IPS-NIHi11 (cell line): Measurements from ENCODE around the gene TMEM165.

Source experiments
- DNase-seq: peaks from one replicate; pipeline ENCODE4 v3.0.0; 2012; ENCODE audit warnings: mixed read lengths, low spot score

TMEM165 gene

DNA sequence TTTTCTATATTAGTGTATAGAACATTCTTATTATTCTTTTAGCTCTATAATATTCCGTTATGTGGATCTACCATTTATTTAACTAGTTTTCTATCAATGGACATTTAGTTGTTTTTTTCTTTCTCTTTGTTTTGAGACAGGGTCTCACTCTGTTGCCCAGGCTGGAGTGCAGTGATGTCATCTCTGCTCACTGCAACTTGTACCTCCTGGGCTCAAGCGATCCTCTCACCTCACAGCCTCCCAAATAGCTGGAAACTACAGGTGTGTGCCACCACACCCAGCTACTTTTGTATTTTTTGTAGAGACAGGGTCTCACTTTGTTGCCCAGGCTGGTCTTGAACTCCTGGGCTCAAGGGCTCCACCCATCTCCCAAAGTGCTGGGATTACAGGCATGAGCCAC is 10.8 kb downstream of the TMEM165 start:
- no peak for DNase-seq

DNA sequence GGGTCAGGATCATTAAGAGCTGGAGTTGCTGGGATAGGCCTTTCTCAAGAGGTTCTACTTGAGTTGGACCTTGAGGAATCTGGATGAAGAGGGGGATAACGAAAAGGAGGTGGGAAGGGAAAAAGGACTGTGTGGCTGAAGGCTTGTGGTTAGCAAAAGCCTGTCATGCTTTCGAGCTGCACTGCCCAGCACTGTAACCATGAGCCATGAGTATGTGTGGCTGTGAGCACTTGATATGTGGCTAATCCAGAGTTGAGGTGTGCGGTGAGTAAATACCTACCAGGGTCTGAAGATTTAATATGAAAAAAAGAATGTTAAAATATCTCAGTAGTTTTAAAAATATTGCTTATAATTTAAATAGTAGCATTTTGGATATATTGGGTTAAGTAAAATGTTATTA is 11.4 kb downstream of the TMEM165 start:
- no peak for DNase-seq

DNA sequence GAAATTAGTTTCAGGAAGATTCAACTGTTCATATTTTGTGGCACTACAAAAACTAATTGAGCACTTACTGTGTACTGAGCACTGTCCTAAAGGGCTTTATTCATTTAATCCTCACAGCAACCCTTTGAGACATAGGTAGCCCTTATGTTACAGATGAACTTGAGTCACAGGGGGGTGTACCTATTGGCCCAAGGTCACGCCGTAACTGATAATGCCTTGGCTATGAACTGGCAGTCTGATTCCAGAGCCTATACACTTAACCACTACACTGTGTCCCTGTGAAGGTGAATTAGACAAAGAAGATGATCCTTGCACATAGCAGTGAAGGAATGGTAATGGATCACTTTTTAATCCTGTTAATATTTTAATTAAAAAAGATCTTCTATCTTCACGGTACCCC is 12.0 kb downstream of the TMEM165 start:
- no peak for DNase-seq

DNA sequence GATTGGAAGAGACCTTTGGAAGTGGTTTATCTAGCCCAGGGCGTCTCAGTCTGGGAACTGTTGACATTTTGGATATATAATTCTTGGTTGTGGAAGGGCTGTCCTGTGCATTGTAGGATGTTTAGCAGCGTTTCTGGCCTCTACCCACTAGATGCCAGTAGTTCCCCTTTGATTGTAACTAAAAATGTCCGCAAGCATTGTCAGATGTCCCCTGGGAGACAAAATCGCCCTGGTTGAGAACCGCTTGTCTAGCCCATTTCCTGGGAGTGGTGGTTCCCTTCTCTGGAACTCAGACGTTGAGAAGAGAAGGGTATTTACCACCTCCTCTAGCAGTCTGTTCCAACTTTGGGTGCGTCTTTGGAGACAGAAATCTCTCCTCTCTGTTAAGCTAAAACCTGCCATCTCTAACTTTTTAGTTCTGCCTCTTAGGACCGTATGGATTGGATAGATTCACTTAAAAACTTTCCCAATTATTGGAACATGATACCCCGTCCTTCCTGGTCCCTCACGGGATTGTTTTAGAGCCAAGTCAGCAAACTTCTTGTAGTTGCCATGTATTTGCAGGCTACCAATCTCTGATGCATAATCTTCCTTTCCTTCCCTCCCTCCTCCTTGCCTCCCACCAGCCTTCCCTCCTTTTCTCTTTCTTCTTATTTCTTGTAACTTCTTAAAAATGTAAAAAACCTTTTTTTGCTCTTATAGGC is 13.9 kb downstream of the TMEM165 start:
- DNase-seq = no peak

DNA sequence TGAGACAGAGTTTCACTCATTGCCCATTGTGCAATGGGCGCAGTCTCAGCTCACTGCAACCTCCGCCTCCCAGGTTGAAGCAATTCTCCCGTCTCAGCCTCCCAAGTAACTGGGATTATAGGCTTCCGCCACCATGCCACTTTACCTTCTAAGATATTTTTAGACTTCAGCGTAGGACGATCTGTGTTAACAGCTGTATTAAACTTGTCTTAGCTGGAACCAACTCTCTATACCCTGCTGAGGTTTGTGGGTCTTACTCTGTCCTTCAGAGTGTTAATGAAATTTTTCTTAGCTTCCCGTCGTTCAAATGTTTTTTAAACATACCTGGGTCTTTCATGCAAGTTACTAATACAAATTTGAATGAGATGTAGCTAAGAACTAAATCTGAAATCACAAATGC is 14.7 kb downstream of the TMEM165 start:
- no peak for DNase-seq

DNA sequence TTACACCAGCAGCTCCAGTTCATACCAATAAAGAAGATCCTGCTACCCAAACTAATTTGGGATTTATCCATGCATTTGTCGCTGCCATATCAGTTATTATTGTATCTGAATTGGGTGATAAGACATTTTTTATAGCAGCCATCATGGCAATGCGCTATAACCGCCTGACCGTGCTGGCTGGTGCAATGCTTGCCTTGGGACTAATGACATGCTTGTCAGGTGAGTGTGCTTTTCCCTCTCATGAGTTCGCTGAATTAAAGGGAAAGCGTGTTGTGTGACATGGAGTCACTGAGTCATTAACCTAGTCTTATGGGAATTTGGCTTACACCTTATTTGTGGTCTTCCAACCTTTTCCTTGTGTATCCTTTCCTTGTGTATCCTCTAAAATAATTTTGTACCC is 15.9 kb downstream of the TMEM165 start:
- DNase-seq = no peak

DNA sequence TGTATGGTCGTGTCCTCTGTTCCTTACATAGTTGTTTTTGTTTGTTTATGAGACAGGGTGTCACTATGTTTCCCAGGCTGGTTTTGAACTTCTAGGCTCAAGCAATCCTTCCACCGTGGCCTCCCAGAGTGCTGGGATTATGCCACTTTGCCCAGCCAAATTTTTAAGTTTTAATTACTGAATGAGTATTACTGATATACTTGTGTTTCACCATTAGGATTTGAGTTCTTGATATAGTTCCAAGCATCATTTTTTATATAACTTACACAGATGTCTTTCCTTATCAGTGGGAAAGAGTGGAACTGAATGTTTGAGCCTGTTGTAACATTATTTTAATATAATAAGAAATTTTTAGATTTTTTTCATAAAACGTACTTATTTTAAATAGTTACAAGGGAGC is 20.4 kb downstream of the TMEM165 start:
- DNase-seq = no peak

DNA sequence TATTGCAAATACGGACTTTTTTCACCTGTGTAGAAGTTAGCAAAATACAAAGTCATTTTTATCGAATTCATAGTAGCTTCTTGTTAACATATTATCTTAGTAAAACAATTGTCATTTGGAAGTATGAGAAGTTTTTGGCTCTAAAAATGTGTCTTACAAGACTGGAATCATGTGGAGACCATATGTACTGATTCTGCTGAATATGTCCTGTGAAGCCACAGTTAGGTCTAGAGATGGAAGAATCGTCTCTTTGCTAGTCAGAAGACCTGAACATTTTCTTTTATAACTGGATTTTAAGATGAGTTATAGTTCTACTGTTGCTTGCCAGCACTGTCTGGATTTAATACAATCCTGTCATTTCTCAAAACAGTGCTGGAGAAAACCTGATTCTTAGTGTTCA is 29.0 kb downstream of the TMEM165 start:
- DNase-seq = no peak

DNA sequence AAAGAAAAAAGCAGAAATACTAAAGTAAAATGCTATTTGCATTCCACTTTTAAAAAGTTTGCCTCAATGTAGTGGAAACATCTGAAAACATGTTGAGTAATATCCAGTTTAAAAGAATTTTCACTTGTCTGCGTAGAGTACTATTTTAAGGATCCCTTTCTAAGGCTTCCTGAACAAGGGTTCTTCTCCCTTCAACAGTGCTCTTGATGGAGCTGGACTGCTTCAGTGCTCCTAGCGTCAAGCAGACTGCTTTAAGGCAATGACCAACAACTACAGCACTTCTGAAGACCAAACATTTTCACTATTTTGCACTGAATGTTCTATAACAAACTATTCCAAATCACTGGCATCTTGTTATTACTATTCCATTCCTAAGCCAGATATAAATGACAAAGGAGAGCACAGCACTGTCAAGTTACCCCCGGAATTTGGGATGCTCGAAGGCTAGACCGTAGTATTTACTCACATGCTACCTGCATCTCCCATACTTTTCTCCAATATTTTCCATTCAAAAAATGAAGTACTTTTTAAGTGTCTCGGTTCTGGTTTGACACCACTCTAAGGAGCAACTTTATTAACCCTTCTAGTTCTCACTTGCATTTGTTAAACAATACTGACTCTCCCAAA is 36.1 kb downstream of the TMEM165 start:
- DNase-seq = peak; percentile 10

DNA sequence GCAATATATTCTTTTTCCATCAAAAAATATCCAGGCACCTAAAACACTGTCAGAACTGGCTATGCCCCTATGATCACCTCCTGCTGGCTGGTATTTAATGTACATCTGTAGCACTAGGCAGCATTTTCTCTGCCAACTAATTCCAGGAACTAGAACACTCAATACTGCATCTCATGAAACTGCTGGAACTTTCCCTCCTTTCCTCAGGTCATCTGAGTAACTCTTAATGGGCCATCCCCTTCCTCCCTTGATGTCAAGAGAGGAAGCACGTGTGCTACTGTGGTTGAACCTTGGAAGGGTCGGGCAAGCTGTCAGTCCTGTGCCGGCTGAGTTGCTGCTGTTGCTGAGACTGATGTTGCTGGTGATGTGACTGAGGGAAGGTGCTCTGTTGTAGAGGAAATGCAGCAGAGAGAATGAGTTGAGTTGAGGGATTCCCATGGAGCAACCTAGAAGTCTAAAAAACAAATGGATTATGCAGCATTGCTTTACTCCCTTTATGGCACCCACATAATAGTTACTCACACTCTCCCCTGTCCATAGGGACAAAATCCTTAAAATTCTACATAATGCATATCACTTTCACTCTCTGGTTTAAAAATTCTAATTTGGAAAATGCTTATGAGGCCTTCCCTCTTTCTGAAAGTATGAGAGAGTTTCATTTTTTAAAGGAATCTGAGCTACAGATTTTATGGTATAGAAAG is 39.5 kb downstream of the TMEM165 start:
- no peak for DNase-seq

DNA sequence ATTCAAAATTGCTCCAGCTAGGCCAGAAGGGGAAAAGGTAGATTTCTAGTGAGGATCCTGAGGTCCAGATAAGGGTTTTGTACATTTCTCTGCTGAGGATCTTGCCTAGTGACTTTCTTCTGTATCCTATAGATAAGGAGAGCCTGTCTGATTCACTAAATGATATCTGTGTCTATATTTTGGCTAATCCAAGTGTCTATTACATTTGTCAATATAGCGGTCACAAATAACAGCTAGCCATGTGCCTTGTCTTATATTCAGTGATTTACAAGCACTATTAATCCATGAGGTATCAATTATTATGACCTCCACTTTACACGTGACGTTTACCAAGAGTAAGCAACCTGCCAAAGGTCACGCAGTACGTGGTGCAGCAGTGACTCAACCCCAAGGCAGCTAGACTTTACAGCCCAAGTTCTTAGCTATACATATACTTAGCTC is 41.6 kb downstream of the TMEM165 start:
- DNase-seq = no peak

DNA sequence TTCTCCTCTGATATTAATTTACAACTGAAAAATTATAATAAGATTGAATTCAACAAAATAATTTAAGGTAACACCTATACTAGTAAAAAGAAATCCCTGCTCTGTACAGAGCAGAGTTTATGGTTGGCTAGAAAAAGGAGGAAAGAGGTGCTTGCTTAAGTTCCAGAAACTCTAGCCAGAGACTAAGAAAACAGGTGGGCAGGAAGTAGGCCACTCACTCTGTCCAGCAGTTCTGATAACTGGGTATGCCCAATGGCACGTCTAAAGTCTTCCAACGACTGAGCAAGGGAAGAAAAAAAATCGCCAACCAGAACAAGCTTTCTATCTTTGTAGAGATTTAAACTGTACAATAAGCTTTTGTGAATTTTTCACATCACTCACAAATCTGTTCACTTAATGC is 42.1 kb downstream of the TMEM165 start:
- DNase-seq = no peak

DNA sequence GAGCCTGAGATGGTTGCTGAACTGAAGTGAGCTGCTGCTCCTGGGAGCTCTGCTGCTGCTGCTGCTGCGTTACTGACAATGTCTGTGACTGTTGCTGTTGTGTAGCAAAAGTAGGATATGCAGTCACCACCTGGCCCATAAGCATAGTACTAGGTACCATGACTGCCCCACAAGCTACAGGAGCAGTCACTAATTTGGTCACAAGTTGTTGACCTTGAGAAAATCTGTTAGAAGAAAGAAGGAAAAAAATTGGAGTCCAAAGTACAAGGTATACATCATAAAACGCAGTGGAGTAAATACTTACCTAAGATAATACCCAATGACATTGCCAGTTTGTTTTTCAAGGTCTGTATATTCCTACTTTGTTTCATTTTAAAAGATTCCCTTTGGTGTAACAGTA is 42.6 kb downstream of the TMEM165 start:
- DNase-seq = no peak

DNA sequence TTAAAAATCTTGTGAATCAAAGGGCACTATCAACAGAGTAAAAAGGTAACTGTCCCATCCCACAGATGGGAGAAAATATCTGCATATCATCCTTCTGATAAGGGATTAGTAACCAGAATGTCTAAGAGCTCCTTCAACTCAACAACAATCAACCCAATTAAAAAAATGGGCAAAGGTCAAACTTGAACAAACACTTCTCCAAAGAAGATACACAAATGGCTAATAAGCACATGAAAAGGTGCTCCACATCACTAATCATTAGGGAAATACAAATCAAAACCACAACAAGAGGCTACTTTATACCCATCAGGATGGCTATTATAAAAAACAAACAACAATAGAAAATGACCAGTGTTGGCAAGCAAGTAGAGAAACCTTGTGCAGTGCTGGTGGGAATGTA is 43.3 kb downstream of the TMEM165 start:
- DNase-seq = no peak

DNA sequence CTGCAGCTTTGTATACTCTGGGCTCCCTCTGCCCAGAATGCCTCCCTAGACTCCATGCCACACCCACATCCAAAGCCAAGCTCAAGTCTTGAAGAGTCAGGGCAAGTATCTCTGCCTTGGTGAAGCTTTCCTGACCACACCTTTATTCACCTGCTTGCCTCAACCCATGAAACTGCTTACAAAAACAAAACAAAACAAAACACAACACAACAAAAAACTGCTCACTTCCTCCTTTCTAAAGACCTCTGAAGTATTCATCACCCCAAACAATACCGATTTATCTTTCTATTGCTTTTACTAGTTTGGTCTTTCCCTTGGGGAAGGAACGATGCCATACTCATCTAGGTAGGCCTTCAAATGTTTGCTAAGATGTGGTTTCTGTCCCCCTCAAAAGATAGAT is 45.0 kb downstream of the TMEM165 start:
- no peak for DNase-seq

DNA sequence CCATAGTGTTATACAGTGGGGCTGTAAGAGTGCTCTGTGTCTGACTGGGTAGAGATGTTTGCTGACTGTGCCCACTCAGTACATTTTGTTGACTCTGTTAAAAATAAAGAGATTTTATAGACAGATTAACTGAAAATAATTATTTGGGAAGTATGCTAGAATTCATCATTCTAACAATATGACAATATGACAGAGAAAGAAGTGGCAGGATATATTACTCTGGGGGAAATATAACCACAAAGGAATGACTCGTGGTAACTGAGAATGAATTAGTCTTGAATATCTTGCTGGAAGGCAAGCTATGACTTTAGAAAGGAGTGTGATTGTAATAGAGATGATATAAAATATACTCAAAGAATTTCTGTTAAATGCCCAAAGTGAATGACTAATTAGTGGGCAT is 46.8 kb downstream of the TMEM165 start:
- no peak for DNase-seq

DNA sequence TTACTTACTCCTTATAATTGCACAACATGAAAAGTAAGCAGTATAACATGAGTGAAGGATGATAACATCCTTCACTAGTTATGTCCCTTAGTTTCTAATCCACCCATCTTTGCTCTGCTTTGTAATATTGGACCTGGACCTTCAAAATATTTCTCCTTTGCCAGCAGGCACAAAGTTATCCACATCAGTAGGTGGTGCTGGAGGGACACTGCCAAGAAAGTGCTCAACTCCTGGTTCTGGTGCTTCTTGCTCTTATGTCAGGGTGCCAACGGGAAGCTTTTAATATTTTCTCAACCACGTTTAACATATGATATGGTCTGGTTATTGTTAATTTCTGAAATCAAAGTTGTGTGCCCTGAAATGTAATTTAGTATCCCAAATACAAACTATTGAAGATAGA is 49.1 kb downstream of the TMEM165 start:
- no peak for DNase-seq

DNA sequence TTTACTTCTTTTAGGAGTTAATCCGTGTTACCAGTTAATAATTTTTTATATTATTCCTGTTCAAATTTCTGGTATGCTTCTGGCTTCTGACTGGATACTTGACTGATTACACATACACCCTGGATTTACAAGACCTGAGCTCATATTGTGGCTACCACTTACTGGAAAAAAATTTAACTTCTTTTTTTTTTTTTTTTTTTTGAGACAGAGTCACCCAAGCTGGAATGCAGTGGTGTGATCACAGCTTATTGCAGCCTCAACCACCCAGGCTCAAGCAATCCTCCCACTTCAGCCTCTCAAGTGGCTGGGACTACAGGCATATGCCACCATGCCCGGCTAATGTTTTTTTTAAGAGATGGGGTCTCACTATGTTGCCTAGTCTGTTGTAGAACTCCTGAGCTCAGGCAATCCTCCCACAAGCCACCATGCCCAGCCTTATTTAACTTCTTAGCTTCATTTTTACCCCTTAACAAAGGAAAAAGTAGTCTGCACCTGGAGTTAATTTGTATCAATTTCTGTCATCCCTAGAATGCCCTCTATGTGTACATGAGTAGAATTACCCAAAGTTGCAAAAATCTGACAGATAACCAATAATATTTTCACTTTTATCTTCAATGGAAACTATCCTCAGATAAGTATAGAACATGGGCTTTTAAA is 50.3 kb downstream of the TMEM165 start:
- DNase-seq = no peak

DNA sequence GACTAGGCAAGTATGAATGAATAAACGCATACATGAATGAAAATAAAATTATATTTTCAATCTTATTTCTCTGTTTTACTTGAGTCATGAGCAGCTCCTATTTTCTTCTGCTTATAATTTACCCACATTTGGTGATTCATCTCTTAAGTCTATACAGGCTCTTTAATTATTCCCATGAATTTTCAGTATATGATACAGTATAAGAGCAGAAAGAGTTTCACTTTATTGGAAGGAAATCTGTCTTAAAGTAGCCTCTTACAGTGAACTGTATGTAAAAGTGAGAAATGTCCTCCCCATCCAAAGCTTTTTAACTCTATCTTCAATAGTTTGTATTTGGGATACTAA is 50.8 kb downstream of the TMEM165 start:
- DNase-seq = no peak

DNA sequence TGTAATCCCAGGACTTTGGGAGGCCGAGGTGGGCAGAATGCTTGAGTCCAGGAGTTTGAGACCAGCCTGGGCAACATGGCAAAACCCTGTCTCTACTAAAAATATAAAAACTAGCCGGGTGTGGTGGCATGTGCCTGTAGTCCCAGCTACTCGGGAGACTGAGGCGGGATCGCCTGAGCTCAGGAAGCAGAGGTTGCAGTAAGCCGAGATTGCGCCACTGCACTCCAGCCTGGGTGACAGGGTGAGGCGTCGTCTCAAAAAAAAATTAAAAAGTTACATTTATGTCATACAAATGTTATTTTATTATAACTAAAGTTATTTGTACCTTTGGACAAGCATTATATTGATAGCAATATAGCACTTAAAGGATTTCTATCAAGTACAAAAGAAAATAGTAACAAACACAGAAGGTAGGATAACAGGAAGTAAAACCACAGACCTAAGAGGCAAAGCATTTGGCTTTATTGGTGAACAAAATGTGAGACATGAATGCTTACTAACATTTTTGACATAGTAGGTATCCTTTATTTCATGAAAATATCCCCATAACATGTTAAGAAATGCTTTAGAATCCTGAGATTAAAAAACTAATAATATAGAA is 51.5 kb downstream of the TMEM165 start:
- no peak for DNase-seq

DNA sequence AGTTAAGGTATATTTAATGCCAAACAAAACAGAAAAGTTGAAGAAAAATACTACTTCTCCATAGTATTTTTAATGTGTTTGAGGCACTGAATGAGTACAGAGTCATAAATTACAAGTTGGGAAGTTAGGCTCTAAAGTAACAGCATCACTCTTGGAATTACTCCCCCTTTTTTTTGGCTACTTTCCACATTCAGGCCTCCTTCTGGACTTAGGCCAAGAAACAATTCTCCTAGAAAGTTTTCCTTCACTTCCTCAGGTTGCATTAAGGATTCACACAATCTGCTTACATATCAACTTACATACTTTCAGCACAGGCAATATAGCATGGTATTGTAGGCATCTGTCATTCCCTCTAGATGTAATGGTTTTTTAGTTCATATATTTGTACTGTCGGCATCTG is 52.1 kb downstream of the TMEM165 start:
- no peak for DNase-seq

DNA sequence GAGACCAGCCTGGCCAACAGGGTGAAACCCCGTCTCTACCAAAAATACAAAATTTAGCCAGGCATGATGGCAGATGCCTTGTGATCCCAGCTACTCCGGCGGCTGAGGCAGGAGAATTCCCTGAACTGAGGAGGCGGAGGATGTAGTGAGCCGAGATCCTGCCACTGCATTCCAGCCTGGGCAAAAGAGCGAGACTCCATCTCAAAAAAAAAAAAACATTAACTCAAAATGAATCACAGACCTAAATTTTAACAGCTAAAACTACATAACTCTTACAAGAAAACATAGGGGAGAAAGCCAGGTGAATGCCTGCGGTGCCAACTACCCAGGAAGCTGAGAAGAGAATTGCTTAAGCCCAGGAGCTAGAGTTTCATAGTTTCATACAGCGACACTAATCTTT is 54.8 kb downstream of the TMEM165 start:
- no peak for DNase-seq

DNA sequence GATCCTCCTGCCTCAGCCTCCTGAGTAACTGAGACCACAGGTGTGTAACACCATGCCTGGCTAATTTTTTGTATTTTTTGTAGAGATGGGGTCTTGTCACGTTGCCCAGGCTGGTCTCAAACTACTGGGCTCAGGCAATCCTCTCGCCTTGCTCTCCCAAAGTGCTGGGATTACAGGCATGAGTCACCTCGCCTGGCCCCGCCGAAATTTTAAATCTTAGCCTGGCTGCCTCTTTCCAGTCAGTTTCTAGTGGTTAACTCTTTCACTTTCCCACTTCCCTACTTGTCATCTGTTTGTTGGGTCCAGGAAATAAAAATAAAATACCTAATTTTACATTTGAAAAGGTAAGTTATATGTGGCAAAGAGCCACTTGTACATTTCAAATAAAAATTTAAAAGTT is 62.4 kb downstream of the TMEM165 start:
- DNase-seq = no peak
